ENCODE data around the gene PLEKHN1.

Gene PLEKHN1, protein sequence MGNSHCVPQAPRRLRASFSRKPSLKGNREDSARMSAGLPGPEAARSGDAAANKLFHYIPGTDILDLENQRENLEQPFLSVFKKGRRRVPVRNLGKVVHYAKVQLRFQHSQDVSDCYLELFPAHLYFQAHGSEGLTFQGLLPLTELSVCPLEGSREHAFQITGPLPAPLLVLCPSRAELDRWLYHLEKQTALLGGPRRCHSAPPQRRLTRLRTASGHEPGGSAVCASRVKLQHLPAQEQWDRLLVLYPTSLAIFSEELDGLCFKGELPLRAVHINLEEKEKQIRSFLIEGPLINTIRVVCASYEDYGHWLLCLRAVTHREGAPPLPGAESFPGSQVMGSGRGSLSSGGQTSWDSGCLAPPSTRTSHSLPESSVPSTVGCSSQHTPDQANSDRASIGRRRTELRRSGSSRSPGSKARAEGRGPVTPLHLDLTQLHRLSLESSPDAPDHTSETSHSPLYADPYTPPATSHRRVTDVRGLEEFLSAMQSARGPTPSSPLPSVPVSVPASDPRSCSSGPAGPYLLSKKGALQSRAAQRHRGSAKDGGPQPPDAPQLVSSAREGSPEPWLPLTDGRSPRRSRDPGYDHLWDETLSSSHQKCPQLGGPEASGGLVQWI

GRCh38 chr1:966135-966703 lies at the start of gene PLEKHN1:
Gene PLEKHN1, plus strand, starts transcription at chr1:966482. Its CDS starts 50 bp downstream, at chr1:966532.
- in situ Hi-C loops (cut with MboI; ENCODE audit: low sequenced_read_pairs), result no loop called here

- in situ Hi-C loops (cut with MboI; ENCODE audit: low sequenced_read_pairs), result no loop called here
These were observed 49.2 kb upstream of the PLEKHN1 start for GRCh38 chr1:917076-917459.

- in situ Hi-C loops (cut with MboI; ENCODE audit: low sequenced_read_pairs), result no loop called here
These were observed 48.7 kb upstream of the PLEKHN1 start for GRCh38 chr1:917466-918091.

GRCh38 chr1:918353-918752 lies 47.9 kb upstream of the PLEKHN1 start:
- in situ Hi-C loops (cut with MboI; ENCODE audit: low sequenced_read_pairs), result no loop called here

DNA sequence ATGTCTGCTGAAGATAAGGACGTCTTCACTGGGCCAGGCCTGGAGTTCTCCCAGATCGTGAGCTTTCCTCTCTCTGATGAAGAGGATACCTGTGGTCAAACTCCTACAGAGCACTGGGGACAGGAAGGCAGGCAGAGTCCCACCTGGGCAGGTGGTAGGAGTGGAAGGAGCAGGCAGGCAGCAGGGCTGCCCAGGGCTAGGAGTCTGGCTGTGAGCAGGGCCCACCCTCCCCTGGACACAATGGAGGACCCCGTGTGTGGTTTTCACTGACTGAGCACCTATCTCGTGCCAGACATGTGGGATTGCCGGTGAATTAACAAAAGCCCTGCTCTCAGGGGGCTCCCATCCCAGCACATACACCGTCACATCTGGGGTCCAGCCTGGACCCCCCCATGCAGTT lies 47.4 kb upstream of the PLEKHN1 start:
- in situ Hi-C loops (cut with MboI; ENCODE audit: low sequenced_read_pairs), result no loop called here

GRCh38 chr1:919271-919872 lies 46.9 kb upstream of the PLEKHN1 start:
- in situ Hi-C loops (cut with MboI; ENCODE audit: low sequenced_read_pairs), result no loop called here

GRCh38 chr1:920010-920409 lies 46.3 kb upstream of the PLEKHN1 start:
- in situ Hi-C loops (cut with MboI; ENCODE audit: low sequenced_read_pairs), result no loop called here

DNA sequence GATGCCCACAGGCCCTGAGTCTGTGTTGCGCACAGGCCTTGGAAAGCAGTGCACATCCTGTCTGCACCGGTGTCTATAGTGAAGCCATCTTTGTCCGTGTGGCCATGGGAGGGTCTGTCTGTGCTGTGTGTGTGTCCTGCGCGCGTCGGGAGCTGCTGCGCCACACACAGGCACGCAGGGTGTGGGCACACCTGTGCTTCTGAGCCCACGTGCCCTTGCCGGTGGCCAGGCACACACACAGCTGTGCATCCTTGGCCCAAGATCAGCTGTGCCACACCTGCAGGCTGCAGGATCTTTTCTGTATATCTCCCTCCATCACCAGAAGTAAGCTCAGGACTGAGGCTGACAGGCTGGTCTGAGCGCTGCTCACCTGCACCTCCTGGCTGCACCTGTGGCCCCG lies 45.8 kb upstream of the PLEKHN1 start:
- in situ Hi-C loops (cut with MboI; ENCODE audit: low sequenced_read_pairs), result no loop called here

GRCh38 chr1:921011-921837 lies 45.1 kb upstream of the PLEKHN1 start:
- in situ Hi-C loops (cut with MboI; ENCODE audit: low sequenced_read_pairs), result no loop called here

- in situ Hi-C loops (cut with MboI; ENCODE audit: low sequenced_read_pairs), result no loop called here
These were observed 42.9 kb upstream of the PLEKHN1 start, which contains the start of gene SAMD11 for GRCh38 chr1:923131-923990. Gene SAMD11, plus strand, starts transcription at chr1:923923. Its CDS starts 509 bp downstream, at chr1:924432.

- in situ Hi-C loops (cut with MboI; ENCODE audit: low sequenced_read_pairs), result no loop called here
These were observed 42.2 kb upstream of the PLEKHN1 start for GRCh38 chr1:923991-924655.

DNA sequence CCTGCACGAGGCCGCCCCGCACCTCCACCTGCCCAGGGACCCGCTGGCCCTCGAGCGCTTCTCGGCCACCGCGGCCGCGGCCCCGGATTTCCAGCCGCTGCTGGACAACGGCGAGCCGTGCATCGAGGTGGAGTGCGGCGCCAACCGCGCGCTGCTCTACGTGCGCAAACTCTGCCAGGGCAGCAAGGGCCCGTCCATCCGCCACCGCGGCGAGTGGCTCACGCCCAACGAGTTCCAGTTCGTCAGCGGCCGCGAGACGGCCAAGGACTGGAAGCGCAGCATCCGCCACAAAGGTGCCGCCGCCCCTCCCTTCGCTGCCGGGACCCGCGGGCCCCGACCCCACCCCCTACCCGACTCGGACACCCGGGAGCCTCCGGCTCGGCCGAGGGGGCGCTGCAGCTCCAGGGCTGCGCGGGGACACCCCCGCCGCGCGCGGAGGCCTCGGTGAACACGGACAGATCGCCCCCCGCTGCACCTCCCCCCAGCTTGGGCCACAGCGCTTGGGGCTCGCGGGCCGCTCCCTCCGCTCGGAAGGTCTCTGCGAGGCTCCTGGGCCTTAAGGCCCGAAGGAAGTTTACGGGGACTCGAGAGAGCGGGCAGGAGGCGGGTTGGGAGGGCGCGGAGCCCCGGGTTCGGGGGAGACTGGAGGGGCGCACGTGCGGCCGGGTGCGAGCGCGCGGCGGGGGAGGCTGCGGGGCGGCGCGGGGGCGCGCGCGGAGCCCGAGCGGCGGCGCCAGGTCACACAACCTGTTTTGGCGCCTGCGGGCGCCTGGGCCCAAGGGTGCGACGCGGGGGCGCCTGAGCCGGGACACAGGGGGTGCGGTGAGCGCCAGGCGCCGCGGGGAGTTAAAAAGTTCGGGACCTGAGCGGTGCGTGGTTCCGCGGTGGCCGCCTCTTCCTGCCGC lies 41.4 kb upstream of the PLEKHN1 start:
- in situ Hi-C loops (cut with MboI; ENCODE audit: low sequenced_read_pairs), result no loop called here

DNA sequence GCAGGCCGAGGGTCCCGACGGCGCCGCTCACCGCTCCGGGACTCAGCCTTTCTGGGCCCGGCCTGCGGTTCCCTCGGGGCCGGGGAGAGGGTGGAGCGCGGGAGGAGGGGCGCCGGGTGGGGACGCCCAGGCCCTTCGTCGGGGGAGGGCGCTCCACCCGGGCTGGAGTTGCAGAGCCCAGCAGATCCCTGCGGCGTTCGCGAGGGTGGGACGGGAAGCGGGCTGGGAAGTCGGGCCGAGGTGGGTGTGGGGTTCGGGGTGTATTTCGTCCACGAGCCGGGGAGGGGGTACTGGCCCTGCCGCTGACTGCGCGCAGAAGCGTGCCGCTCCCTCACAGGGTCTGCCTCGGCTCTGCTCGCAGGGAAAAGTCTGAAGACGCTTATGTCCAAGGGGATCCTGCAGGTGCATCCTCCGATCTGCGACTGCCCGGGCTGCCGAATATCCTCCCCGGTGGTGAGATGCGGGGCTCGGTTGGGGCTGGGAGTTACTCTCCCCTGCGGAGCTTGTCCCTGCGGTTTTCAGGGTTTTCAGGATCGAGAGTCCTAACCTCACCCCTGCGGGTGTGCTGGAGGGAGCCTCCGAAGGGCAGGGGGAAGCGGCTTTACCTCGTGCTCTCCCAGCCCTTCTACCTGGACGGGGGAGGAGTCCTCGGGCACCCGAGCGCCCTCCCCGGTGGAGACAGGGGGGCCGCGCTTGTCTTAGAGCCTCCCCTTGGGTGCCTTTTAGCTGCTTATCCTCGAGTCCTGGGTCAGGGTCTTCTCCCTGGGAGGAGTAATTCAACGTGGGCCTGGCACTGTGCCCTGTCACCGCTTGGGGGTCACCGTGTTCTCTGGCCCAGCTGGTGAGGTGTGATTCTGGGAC lies 40.5 kb upstream of the PLEKHN1 start:
- in situ Hi-C loops (cut with MboI; ENCODE audit: low sequenced_read_pairs), result no loop called here

DNA sequence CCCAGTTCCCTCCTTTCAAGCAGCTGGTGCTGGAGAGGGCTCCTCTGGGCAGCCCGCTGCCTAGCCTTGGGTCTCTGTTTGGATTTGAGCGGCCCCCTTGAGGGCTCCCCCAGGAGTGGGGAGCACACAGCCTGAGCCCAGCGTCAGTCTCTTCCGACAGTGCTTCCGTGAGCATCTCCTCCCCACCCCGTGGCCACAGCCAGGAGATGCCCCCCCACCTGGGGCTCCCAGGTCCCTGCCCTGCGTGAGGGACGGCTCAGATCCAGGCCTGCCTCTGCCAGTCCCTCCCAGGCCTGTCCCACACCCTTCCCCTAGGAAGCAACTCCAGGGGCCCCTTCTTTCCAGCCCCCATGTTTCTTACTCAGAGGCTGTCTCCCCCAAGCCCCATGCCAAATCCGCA lies 39.0 kb upstream of the PLEKHN1 start:
- in situ Hi-C loops (cut with MboI; ENCODE audit: low sequenced_read_pairs), result no loop called here

DNA sequence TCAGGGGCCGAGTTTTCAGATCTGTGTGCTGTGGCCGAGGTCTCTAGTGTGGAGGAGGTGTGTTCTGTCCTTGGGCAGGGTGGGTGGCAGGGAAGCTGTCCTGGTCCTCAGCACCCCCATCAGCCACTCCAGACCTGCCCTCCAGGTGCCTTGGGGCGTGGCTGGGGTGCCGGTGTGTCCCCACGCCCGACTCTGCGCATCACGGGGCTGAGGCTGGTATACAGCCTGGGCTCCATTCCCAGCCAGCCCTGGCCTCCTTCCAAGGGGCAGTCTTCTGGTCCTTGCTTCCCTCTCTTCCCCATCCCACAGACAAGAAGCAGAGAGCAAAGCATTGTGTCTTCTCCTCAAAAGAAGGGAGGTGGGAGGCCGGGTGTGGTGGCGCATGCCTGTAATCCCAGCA lies 38.5 kb upstream of the PLEKHN1 start:
- in situ Hi-C loops (cut with MboI; ENCODE audit: low sequenced_read_pairs), result no loop called here

DNA sequence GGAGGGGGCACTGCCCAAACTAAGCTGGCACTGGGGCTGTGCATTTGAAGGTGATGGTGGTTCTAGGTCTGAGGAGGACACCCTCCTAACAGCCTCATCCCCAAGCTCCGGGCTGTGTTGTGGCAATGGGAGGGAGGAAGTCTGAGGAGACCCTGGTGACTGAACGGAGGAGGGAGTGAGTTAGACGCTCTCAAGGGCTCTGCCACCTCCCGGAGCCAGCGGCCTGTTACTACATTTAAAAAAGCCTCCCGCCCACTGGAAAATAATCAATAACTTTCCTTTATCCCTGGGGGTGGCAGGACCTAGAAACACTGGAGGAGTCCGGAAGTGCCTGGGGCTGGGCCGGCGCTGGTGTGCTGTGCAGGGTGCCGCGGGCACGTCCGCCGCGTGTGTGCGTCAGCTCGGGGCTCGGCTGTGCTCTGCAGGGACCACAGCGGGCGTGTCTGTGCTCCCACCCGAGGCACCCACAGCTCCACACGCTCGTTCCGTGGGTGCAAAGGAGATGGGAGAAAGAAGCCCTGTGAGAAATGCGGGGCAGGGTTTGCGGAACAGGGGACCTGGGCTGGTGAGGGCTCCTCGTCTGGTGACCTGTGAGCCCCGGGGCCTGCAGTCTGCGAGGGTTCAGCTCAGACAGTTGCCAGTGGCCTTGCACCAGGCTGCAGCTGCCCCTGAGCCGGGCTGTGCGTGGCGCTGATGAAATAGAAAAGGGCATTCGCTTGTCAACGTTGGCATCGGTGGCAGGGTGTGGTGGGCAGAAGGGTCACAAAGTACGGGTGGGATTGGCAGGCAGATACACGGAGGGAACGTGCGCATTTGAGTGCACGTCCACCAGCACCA lies 37.2 kb upstream of the PLEKHN1 start:
- in situ Hi-C loops (cut with MboI; ENCODE audit: low sequenced_read_pairs), result no loop called here
